WTC11 (cell line): ENCODE results near the gene TRNP1. TPM values are rescaled to one million over a fixed set of nuclear protein-coding genes. Genes with fewer than 3 reads are reported as not detected.

Experiments used
- ATAC-seq: fragments of 200-7000 bp; cut with Tn5 transposase; 2 replicates; pipeline ENCODE4 v1.10.0; 2021; ENCODE audit warnings: mild to moderate bottlenecking, moderate library complexity
- CTCF ChIA-PET: fragments of 300-600 bp; sonication (Branson Sonifier 250); formaldehyde crosslinking; loops from one replicate; lab custom pipeline; 2021; ENCODE audit warnings: antibody characterized with exemption; lab: Charles Lee
- POLR2A ChIA-PET: fragments of 350-600 bp; sonication (Branson Sonifier 250); formaldehyde crosslinking; loops from one replicate; lab custom pipeline; 2021; ENCODE audit warnings: antibody characterized with exemption; lab: Charles Lee
- DNase-seq: peaks from one replicate; pipeline ENCODE4 v3.0.0; 2021; ENCODE audit warnings: low spot score
- H3K27ac Mint-ChIP-seq: 2 replicates; pipeline ENCODE4 v1.8.0; 2021; ENCODE audit warnings: mixed read lengths
- H3K27me3 Mint-ChIP-seq: 2 replicates; pipeline ENCODE4 v1.8.0; 2021; ENCODE audit warnings: low read depth, mild to moderate bottlenecking, moderate library complexity, mixed read lengths
- H3K36me3 Mint-ChIP-seq: 2 replicates; pipeline ENCODE4 v1.8.0; 2021; ENCODE audit warnings: mixed read lengths
- H3K4me1 Mint-ChIP-seq: 2 replicates; pipeline ENCODE4 v1.8.0; 2022; ENCODE audit warnings: mixed read lengths
- H3K4me3 Mint-ChIP-seq: 2 replicates; pipeline ENCODE4 v1.8.0; 2021; ENCODE audit warnings: mild to moderate bottlenecking, moderate library complexity, mixed read lengths
- H3K9me3 Mint-ChIP-seq: 2 replicates; pipeline ENCODE4 v1.8.0; 2021; ENCODE audit warnings: mixed read lengths
- CREB1 ChIP-seq: sonication (generic); formaldehyde crosslinking; IDR thresholded peaks from 2 replicates; pipeline ENCODE4 v1.8.0; 2023; ENCODE audit warnings: mild to moderate bottlenecking, missing genetic modification reagents
- ETV6 ChIP-seq: sonication (generic); formaldehyde crosslinking; IDR thresholded peaks from 2 replicates; pipeline ENCODE4 v1.8.1; 2022; ENCODE audit warnings: mild to moderate bottlenecking, missing genetic modification reagents
- NFE2L1 ChIP-seq: sonication (generic); formaldehyde crosslinking; IDR thresholded peaks from 2 replicates; pipeline ENCODE4 v1.8.1; 2023; ENCODE audit warnings: missing genetic modification reagents
- NFYB ChIP-seq: sonication (generic); formaldehyde crosslinking; conservative IDR thresholded peaks from 2 replicates; pipeline ENCODE4 v1.8.0; 2022; ENCODE audit warnings: low read depth, missing genetic modification reagents
- TEAD1 ChIP-seq: sonication (generic); formaldehyde crosslinking; IDR thresholded peaks from 2 replicates; pipeline ENCODE4 v1.8.0; 2022; ENCODE audit warnings: mild to moderate bottlenecking, missing genetic modification reagents
- ZBTB21 ChIP-seq: sonication (generic); formaldehyde crosslinking; IDR thresholded peaks from 2 replicates; pipeline ENCODE4 v1.8.1; 2023; ENCODE audit warnings: mild to moderate bottlenecking, missing genetic modification reagents, borderline replicate concordance
- ZNF121 ChIP-seq: sonication (generic); formaldehyde crosslinking; IDR thresholded peaks from 2 replicates; pipeline ENCODE4 v1.8.0; 2023; ENCODE audit warnings: missing genetic modification reagents
- ZNF396 ChIP-seq: fragments of 250-450 bp; sonication (Bioruptor Pico); IDR thresholded peaks from 2 replicates; pipeline ENCODE4 v1.8.0; 2021; ENCODE audit warnings: mild to moderate bottlenecking, moderate library complexity, borderline replicate concordance
- total RNA-seq: library from RNA; stranded (reverse); gene quantifications from 3 replicates; pipeline ENCODE4 v1.2.3, GENCODE V29; 2021
- TF ChIP-seq, protein P1 (sequence below): sonication (generic); formaldehyde crosslinking; IDR thresholded peaks from 2 replicates; pipeline ENCODE4 v1.8.1; 2022; ENCODE audit warnings: mild to moderate bottlenecking, missing genetic modification reagents, moderate library complexity, borderline replicate concordance
- TF ChIP-seq, protein P2 (sequence below): sonication (generic); formaldehyde crosslinking; IDR thresholded peaks from 2 replicates; pipeline ENCODE4 v1.8.0; 2022; ENCODE audit warnings: mild to moderate bottlenecking, missing genetic modification reagents
- TF ChIP-seq, protein P3 (sequence below): fragments of 250-450 bp; sonication (Bioruptor Pico); IDR thresholded peaks from 2 replicates; pipeline ENCODE4 v1.9.0; 2021; ENCODE audit warnings: mild to moderate bottlenecking
- TF ChIP-seq, protein P4 (sequence below): sonication (generic); formaldehyde crosslinking; IDR thresholded peaks from 2 replicates; pipeline ENCODE4 v1.8.1; 2023; ENCODE audit warnings: mild to moderate bottlenecking, missing genetic modification reagents, borderline replicate concordance
- TF ChIP-seq, protein P5 (sequence below): sonication (generic); formaldehyde crosslinking; IDR thresholded peaks from 2 replicates; pipeline ENCODE4 v1.8.0; 2023; ENCODE audit warnings: missing genetic modification reagents, mild to moderate bottlenecking, borderline replicate concordance
- TF ChIP-seq, protein P6 (sequence below): fragments of 200-600 bp; IDR thresholded peaks from 2 replicates; pipeline ENCODE4 v1.8.0; 2022; ENCODE audit warnings: antibody characterized with exemption

The TRNP1 gene
- total RNA-seq, 1 experiment from 2014 or later = 37.6 TPM

DNA sequence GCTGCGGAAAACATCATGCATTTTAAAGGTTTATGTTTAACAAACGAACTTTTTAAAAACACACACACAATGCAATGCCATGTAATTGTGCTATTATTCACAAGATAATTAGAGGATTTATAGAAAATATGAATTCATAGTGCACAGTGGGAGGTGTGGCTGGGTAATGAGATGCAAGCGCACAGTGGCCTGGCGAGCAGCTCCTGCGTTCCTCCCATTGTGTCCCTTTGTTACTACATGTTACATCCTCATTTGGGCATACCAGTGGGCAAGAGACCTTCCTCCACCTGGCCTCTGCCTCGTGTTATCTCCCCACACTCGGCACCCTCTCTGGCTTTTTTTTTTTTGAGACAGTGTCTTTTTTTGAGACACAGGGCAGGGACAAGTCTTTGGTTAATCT is 49.2 kb downstream of the TRNP1 start (continued):
- TF ChIP-seq, protein P1, sequence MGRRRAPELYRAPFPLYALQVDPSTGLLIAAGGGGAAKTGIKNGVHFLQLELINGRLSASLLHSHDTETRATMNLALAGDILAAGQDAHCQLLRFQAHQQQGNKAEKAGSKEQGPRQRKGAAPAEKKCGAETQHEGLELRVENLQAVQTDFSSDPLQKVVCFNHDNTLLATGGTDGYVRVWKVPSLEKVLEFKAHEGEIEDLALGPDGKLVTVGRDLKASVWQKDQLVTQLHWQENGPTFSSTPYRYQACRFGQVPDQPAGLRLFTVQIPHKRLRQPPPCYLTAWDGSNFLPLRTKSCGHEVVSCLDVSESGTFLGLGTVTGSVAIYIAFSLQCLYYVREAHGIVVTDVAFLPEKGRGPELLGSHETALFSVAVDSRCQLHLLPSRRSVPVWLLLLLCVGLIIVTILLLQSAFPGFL (CRISPR knock-in tag) = no peak
- TF ChIP-seq ZNF396 (CRISPR knock-in tag) = no peak

DNA sequence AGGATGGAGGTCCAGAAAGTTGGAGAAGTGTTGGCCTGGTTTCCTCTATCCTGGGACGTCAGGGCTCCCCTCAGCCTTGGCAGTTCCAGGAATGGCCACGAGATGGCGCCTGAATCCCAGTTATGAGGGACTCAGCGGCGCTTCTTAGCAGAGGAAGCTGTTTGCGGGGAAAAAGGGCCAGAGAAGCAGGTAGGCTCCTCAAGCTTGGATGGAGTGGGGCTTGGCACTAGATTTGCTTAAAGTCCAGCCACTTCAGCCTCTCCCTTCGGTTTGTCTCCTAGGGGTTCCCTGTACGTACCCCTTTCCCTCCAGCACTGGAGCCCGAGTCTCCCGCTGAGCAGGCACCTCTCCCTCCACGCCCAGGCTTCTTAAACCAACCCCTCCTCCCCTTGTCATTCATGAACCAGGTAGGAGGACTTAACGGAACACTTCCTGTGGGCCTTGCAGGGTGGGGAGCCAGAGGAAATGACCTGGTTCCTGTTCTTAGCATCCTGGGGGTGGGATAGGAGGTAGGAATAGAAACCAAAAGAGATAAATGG is 51.2 kb downstream of the TRNP1 start:
- CTCF ChIA-PET = interaction anchor here (0.5 to 13.1 kb wide), 59 partner anchors 11 to 1652 kb away, joined by 3 to 636 read pairs (median 5); partner anchors contain the start of genes KDF1, MAP3K6, SLC9A1 and TENT5B
- POLR2A ChIA-PET = interaction anchor here (1.0 to 2.3 kb wide), 6 partner anchors 37 to 52 kb away, joined by 3 to 11 read pairs (median 4); partner anchors contain the start of gene TRNP1
- Mint-ChIP-seq H3K27me3 (no peaks in the 10 kb centered on the region), H3K27ac (no peak overlapping the region), H3K9me3 (peaks cover 5% of the 10 kb centered on the region; the same call in 1 of the 2 replicates), H3K36me3 (0 out of 2 replicates have a peak, but pooled peaks cover 2% of the 10 kb centered on the region), H3K4me3 (peak overlapping the region; percentile 29), H3K4me1 (peaks cover 58% of the 10 kb centered on the region)
- DNase-seq = peak; percentile 97
- ATAC-seq = peak; percentile 78
- TF ChIP-seq NFYB (CRISPR knock-in tag) = no peak
- TF ChIP-seq, protein P2, sequence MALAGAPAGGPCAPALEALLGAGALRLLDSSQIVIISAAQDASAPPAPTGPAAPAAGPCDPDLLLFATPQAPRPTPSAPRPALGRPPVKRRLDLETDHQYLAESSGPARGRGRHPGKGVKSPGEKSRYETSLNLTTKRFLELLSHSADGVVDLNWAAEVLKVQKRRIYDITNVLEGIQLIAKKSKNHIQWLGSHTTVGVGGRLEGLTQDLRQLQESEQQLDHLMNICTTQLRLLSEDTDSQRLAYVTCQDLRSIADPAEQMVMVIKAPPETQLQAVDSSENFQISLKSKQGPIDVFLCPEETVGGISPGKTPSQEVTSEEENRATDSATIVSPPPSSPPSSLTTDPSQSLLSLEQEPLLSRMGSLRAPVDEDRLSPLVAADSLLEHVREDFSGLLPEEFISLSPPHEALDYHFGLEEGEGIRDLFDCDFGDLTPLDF (CRISPR knock-in tag) = no peak
- peak; percentile 61; the same call in 1 of the 2 replicates for TF ChIP-seq ZBTB21 (CRISPR knock-in tag)
- TF ChIP-seq TEAD1 (CRISPR knock-in tag) = peak; percentile 69; the same call in 1 of the 2 replicates
- TF ChIP-seq ZNF121 = peak; percentile 73
- TF ChIP-seq, protein P3, sequence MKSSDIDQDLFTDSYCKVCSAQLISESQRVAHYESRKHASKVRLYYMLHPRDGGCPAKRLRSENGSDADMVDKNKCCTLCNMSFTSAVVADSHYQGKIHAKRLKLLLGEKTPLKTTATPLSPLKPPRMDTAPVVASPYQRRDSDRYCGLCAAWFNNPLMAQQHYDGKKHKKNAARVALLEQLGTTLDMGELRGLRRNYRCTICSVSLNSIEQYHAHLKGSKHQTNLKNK = no peak
- TF ChIP-seq ETV6 = peak; percentile 59; the same call in 1 of the 2 replicates
- TF ChIP-seq NFE2L1 (CRISPR knock-in tag) = peak; percentile 73; the same call in 1 of the 2 replicates
- TF ChIP-seq, protein P4, sequence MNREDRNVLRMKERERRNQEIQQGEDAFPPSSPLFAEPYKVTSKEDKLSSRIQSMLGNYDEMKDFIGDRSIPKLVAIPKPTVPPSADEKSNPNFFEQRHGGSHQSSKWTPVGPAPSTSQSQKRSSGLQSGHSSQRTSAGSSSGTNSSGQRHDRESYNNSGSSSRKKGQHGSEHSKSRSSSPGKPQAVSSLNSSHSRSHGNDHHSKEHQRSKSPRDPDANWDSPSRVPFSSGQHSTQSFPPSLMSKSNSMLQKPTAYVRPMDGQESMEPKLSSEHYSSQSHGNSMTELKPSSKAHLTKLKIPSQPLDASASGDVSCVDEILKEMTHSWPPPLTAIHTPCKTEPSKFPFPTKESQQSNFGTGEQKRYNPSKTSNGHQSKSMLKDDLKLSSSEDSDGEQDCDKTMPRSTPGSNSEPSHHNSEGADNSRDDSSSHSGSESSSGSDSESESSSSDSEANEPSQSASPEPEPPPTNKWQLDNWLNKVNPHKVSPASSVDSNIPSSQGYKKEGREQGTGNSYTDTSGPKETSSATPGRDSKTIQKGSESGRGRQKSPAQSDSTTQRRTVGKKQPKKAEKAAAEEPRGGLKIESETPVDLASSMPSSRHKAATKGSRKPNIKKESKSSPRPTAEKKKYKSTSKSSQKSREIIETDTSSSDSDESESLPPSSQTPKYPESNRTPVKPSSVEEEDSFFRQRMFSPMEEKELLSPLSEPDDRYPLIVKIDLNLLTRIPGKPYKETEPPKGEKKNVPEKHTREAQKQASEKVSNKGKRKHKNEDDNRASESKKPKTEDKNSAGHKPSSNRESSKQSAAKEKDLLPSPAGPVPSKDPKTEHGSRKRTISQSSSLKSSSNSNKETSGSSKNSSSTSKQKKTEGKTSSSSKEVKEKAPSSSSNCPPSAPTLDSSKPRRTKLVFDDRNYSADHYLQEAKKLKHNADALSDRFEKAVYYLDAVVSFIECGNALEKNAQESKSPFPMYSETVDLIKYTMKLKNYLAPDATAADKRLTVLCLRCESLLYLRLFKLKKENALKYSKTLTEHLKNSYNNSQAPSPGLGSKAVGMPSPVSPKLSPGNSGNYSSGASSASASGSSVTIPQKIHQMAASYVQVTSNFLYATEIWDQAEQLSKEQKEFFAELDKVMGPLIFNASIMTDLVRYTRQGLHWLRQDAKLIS (CRISPR knock-in tag) = peak; percentile 33; the same call in 1 of the 2 replicates
- TF ChIP-seq CREB1 = peak; percentile 58; the same call in 1 of the 2 replicates
- TF ChIP-seq, protein P5, sequence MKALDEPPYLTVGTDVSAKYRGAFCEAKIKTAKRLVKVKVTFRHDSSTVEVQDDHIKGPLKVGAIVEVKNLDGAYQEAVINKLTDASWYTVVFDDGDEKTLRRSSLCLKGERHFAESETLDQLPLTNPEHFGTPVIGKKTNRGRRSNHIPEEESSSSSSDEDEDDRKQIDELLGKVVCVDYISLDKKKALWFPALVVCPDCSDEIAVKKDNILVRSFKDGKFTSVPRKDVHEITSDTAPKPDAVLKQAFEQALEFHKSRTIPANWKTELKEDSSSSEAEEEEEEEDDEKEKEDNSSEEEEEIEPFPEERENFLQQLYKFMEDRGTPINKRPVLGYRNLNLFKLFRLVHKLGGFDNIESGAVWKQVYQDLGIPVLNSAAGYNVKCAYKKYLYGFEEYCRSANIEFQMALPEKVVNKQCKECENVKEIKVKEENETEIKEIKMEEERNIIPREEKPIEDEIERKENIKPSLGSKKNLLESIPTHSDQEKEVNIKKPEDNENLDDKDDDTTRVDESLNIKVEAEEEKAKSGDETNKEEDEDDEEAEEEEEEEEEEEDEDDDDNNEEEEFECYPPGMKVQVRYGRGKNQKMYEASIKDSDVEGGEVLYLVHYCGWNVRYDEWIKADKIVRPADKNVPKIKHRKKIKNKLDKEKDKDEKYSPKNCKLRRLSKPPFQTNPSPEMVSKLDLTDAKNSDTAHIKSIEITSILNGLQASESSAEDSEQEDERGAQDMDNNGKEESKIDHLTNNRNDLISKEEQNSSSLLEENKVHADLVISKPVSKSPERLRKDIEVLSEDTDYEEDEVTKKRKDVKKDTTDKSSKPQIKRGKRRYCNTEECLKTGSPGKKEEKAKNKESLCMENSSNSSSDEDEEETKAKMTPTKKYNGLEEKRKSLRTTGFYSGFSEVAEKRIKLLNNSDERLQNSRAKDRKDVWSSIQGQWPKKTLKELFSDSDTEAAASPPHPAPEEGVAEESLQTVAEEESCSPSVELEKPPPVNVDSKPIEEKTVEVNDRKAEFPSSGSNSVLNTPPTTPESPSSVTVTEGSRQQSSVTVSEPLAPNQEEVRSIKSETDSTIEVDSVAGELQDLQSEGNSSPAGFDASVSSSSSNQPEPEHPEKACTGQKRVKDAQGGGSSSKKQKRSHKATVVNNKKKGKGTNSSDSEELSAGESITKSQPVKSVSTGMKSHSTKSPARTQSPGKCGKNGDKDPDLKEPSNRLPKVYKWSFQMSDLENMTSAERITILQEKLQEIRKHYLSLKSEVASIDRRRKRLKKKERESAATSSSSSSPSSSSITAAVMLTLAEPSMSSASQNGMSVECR (CRISPR knock-in tag) = 0 out of 2 replicates have a peak, but pooled peaks have one; percentile 51
- TF ChIP-seq, protein P6, sequence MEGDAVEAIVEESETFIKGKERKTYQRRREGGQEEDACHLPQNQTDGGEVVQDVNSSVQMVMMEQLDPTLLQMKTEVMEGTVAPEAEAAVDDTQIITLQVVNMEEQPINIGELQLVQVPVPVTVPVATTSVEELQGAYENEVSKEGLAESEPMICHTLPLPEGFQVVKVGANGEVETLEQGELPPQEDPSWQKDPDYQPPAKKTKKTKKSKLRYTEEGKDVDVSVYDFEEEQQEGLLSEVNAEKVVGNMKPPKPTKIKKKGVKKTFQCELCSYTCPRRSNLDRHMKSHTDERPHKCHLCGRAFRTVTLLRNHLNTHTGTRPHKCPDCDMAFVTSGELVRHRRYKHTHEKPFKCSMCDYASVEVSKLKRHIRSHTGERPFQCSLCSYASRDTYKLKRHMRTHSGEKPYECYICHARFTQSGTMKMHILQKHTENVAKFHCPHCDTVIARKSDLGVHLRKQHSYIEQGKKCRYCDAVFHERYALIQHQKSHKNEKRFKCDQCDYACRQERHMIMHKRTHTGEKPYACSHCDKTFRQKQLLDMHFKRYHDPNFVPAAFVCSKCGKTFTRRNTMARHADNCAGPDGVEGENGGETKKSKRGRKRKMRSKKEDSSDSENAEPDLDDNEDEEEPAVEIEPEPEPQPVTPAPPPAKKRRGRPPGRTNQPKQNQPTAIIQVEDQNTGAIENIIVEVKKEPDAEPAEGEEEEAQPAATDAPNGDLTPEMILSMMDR = peak; percentile 97
